Upper lobe of left lung (tissue), 6 donors: ENCODE results near the gene GRIK2. TPM values are rescaled to one million over a fixed set of nuclear protein-coding genes. Genes with fewer than 3 reads are reported as not detected.

ENCODE experiments used
- ATAC-seq, 2 donors: fragments of 200-7000 bp; cut with Tn5 transposase; one replicate each; pipeline ENCODE4 v1.9.1; 2022; ENCODE audit warnings: mild to moderate bottlenecking in 2 of 2, moderate library complexity in 2 of 2; ENCODE audit not compliant: low FRiP score in 2 of 2
- DNase-seq, 2 donors: peaks; one replicate each; pipeline ENCODE4 v3.0.0-alpha.2; 2019 to 2020
- H3K27ac ChIP-seq, 4 donors: fragments of 200-600 bp; sonication (generic); one replicate each; pipeline ENCODE4 v1.5.1; 2016 to 2019
- H3K27me3 ChIP-seq, 4 donors: fragments of 200-600 bp; sonication (generic); one replicate each; pipeline ENCODE4 v1.5.1; 2017 to 2019
- H3K36me3 ChIP-seq, 4 donors: fragments of 200-600 bp; sonication (generic); one replicate each; pipeline ENCODE4 v1.5.1; 2016 to 2019
- H3K4me1 ChIP-seq, 4 donors: fragments of 200-600 bp; sonication (generic); one replicate each; pipeline ENCODE4 v1.5.1; 2018 to 2019
- H3K4me3 ChIP-seq, 4 donors: fragments of 200-600 bp; sonication (generic); one replicate each; pipeline ENCODE4 v1.5.1; 2017 to 2019; ENCODE audit warnings: mild to moderate bottlenecking in 2 of 4, moderate library complexity in 1 of 4
- H3K9me3 ChIP-seq, 4 donors: fragments of 200-600 bp; sonication (generic); one replicate each; pipeline ENCODE4 v1.5.1; 2018 to 2019
- CTCF ChIP-seq, 6 experiments: fragments of 450-650 bp in 4 of 6; fragments of 200-600 bp in 2 of 6; sonication (generic) in 2 of 6; IDR thresholded peaks; one replicate each; pipeline ENCODE4 v1.5.1; 2016 to 2019; ENCODE audit warnings: antibody characterized with exemption in 6 of 6
- EP300 ChIP-seq, 4 donors: sonication (generic); formaldehyde crosslinking; IDR thresholded peaks; one replicate each; pipeline ENCODE4 v1.5.1; 2017; ENCODE audit warnings: antibody characterized with exemption in 4 of 4, control low read depth in 2 of 4
- POLR2A ChIP-seq, 4 donors: fragments of 450-650 bp; IDR thresholded peaks; one replicate each; pipeline ENCODE4 v1.5.1; 2016 to 2017; ENCODE audit warnings: antibody characterized with exemption in 4 of 4, mild to moderate bottlenecking in 2 of 4
- POLR2AphosphoS5 ChIP-seq, 2 donors: sonication (generic); formaldehyde crosslinking; IDR thresholded peaks; one replicate each; pipeline ENCODE4 v1.5.1; 2017; ENCODE audit warnings: antibody characterized with exemption in 2 of 2
- WGBS, 2 donors: methylation state at CpG; one replicate each; pipeline ENCODE4 v1.1.5; 2017 to 2018; 5-methylcytosine and 5-hydroxymethylcytosine counted together
- total RNA-seq, 6 donors: library from RNA; depleted of rRNA in 4 of 6; stranded (reverse); fragments of >200 nt in 4 of 6; gene quantifications; one replicate each; pipeline versions ENCODE4 v1.1.0 to v1.2.1, GENCODE V29; 2016 to 2021
- donor health status: DM: no; HTN: no; CAD: no; lungs with moderate emphysema.
- donor health status: DM: no; HTN: yes; CAD: no; lungs with severe emphysema.

GRIK2 gene
- total RNA-seq, 6 donors from 2014 or later = 0.07 to 1.2 (median 0.50) TPM; not detected in 2

- DNase-seq = no peak
- H3K9me3 ChIP-seq = no peaks in the 10 kb centered on the region
- H3K27me3 ChIP-seq = no peaks in the 10 kb centered on the region
- no peaks in the 10 kb centered on the region for H3K36me3 ChIP-seq
- no peak overlapping the region for H3K27ac ChIP-seq
- no peak overlapping the region for H3K4me3 ChIP-seq
- TF ChIP-seq POLR2AphosphoS5 (IDR thresholded peaks at IDR 0.05) (no peak), CTCF (IDR thresholded peaks at IDR 0.05) (no peak), POLR2A (IDR thresholded peaks at IDR 0.05) (no peak), EP300 (IDR thresholded peaks at IDR 0.05) (no peak)
- ATAC-seq = no peak
- no peaks in the 10 kb centered on the region for H3K4me1 ChIP-seq
- WGBS, 2 donors = 77 to 89% methylated on average over 1 of the region's 1 CpG
Measured at GRCh38 chr6:101517632-101518031, 124.1 kb downstream of the GRIK2 start.

GRCh38 chr6:101522254-101522653 lies 128.7 kb downstream of the GRIK2 start:
- ATAC-seq (no peak), DNase-seq (no peak)
- Histone ChIP-seq H3K36me3 (no peaks in the 10 kb centered on the region), H3K27me3 (no peaks in the 10 kb centered on the region), H3K9me3 (no peaks in the 10 kb centered on the region), H3K27ac (no peak overlapping the region), H3K4me3 (no peak overlapping the region), H3K4me1 (no peaks in the 10 kb centered on the region)
- WGBS, 2 donors = 85 to 96% methylated on average over 2 of the region's 2 CpGs
- TF ChIP-seq POLR2A (IDR thresholded peaks at IDR 0.05) = no peak

GRCh38 chr6:101527467-101527866 lies 134.0 kb downstream of the GRIK2 start:
- H3K36me3 ChIP-seq = no peaks in the 10 kb centered on the region
- H3K9me3 ChIP-seq = no peaks in the 10 kb centered on the region
- H3K4me3 ChIP-seq = no peak overlapping the region
- TF ChIP-seq POLR2AphosphoS5 (IDR thresholded peaks at IDR 0.05) = no peak
- TF ChIP-seq EP300 (IDR thresholded peaks at IDR 0.05) = no peak
- no peak for TF ChIP-seq CTCF (IDR thresholded peaks at IDR 0.05)
- no peak for TF ChIP-seq POLR2A (IDR thresholded peaks at IDR 0.05)
- no peak for DNase-seq
- no peak overlapping the region for H3K27ac ChIP-seq
- H3K27me3 ChIP-seq = no peaks in the 10 kb centered on the region
- WGBS, 2 donors = 77 to 86% methylated on average over 3 of the region's 3 CpGs
- no peaks in the 10 kb centered on the region for H3K4me1 ChIP-seq
- ATAC-seq = no peak

- H3K36me3 ChIP-seq = no peaks in the 10 kb centered on the region
- H3K27ac ChIP-seq = no peak overlapping the region
- H3K9me3 ChIP-seq = no peaks in the 10 kb centered on the region
- ATAC-seq = no peak
- H3K4me3 ChIP-seq = no peak overlapping the region
- no peaks in the 10 kb centered on the region for H3K4me1 ChIP-seq
- TF ChIP-seq CTCF (IDR thresholded peaks at IDR 0.05) = no peak
- no peak for TF ChIP-seq POLR2AphosphoS5 (IDR thresholded peaks at IDR 0.05)
- no peak for DNase-seq
- no peaks in the 10 kb centered on the region for H3K27me3 ChIP-seq
Measured at GRCh38 chr6:101528801-101529200, 135.3 kb downstream of the GRIK2 start.

GRCh38 chr6:101531538-101531937 lies 138.0 kb downstream of the GRIK2 start:
- H3K4me3 ChIP-seq = no peak overlapping the region
- ATAC-seq (no peak), DNase-seq (no peak)
- 68 to 73% methylated on average over 2 of the region's 2 CpGs for WGBS, 2 donors
- H3K36me3 ChIP-seq = no peaks in the 10 kb centered on the region
- no peaks in the 10 kb centered on the region for H3K9me3 ChIP-seq
- no peak overlapping the region for H3K27ac ChIP-seq
- TF ChIP-seq POLR2A (IDR thresholded peaks at IDR 0.05) (no peak), POLR2AphosphoS5 (IDR thresholded peaks at IDR 0.05) (no peak), EP300 (IDR thresholded peaks at IDR 0.05) (no peak), CTCF (IDR thresholded peaks at IDR 0.05) (no peak)
- H3K4me1 ChIP-seq = no peaks in the 10 kb centered on the region
- H3K27me3 ChIP-seq = no peaks in the 10 kb centered on the region
